PC-9 (cell line): ENCODE results near the gene TIAM2. TPM values are rescaled to one million over a fixed set of nuclear protein-coding genes. Genes with fewer than 3 reads are reported as not detected.

ENCODE experiments used
- BruUV-seq: library from RNA; stranded (reverse); fragments of 400-500 nt; replicated peaks from 2 replicates; lab custom pipeline; 2021; lab: Mats Ljungman, UMichigan
- CTCF ChIA-PET: fragments of 300-600 bp; sonication (Branson Sonifier 250); formaldehyde crosslinking; loops from one replicate; lab custom pipeline; 2022; ENCODE audit warnings: antibody characterized with exemption; lab: Charles Lee
- POLR2A ChIA-PET: fragments of 300-600 bp; sonication (Branson Sonifier 250); formaldehyde crosslinking; loops from one replicate; lab custom pipeline; 2022; ENCODE audit warnings: antibody characterized with exemption; ENCODE audit not compliant: unreplicated experiment; lab: Charles Lee
- DNase-seq, 2 experiments: peaks; one replicate each; pipeline versions ENCODE4 v3.0.0 to v3.0.0-alpha.2; 2015 to 2022; ENCODE audit warnings: mixed read lengths in 1 of 2
- H2AFZ ChIP-seq: fragments of 200-600 bp; sonication (generic); 2 replicates; pipeline ENCODE4 v1.8.1; 2017; ENCODE audit warnings: antibody characterized with exemption
- H3F3A ChIP-seq: fragments of 200-600 bp; sonication (generic); 2 replicates; pipeline ENCODE4 v1.8.1; 2017; ENCODE audit warnings: antibody characterized with exemption, mild to moderate bottlenecking, low read depth; ENCODE audit not compliant: insufficient read depth
- H3K27ac ChIP-seq: fragments of 200-600 bp; sonication (generic); 2 replicates; pipeline ENCODE4 v1.6.1; 2016; ENCODE audit warnings: mixed run types
- H3K27me3 ChIP-seq: fragments of 200-600 bp; sonication (generic); 2 replicates; pipeline ENCODE4 v1.6.1; 2016; ENCODE audit warnings: low read depth, mixed run types; ENCODE audit not compliant: insufficient read depth
- H3K36me3 ChIP-seq: fragments of 200-600 bp; sonication (generic); 2 replicates; pipeline ENCODE4 v1.6.1; 2016; ENCODE audit warnings: low read depth, mixed run types
- H3K4me1 ChIP-seq: fragments of 200-600 bp; sonication (generic); replicated peaks from 2 replicates; pipeline ENCODE4 v1.6.1; 2016; ENCODE audit warnings: mixed run types; ENCODE audit not compliant: insufficient read depth
- H3K4me2 ChIP-seq: fragments of 200-600 bp; sonication (generic); 2 replicates; pipeline ENCODE4 v1.6.1; 2017; ENCODE audit warnings: mixed run types
- H3K4me3 ChIP-seq: fragments of 200-600 bp; sonication (generic); 2 replicates; pipeline ENCODE4 v1.6.1; 2016; ENCODE audit warnings: mixed run types
- H3K79me2 ChIP-seq: fragments of 200-600 bp; sonication (generic); 2 replicates; pipeline ENCODE4 v1.6.1; 2017; ENCODE audit warnings: low read depth, mixed run types
- H3K9me2 ChIP-seq: fragments of 200-600 bp; sonication (generic); 2 replicates; pipeline ENCODE4 v1.8.1; 2017; ENCODE audit warnings: mild to moderate bottlenecking; ENCODE audit not compliant: insufficient read depth
- H3K9me3 ChIP-seq: fragments of 200-600 bp; sonication (generic); 2 replicates; pipeline ENCODE4 v1.8.1; 2016; ENCODE audit warnings: low read depth; ENCODE audit not compliant: insufficient read depth
- H4K20me1 ChIP-seq: fragments of 200-600 bp; sonication (generic); 2 replicates; pipeline ENCODE4 v1.8.1; 2017; ENCODE audit not compliant: insufficient read depth
- EZH2 ChIP-seq: fragments of 200-600 bp; sonication (generic); IDR thresholded peaks from 2 replicates; pipeline ENCODE4 v1.8.0; 2017; ENCODE audit warnings: antibody characterized with exemption, low read depth
- intact Hi-C: fragments of 100-400 bp; cut with micrococcal nuclease; formaldehyde crosslinking; loops from one replicate; pipeline ENCODE4 v1.10.0; 2022; ENCODE audit not compliant: unreplicated experiment
- total RNA-seq: library from RNA; stranded (reverse); gene quantifications from 2 replicates; pipeline ENCODE4 v1.2.3, GENCODE V29; 2021
- TF ChIP-seq, protein P1 (sequence below): fragments of 200-600 bp; sonication (generic); conservative IDR thresholded peaks from 2 replicates; pipeline ENCODE4 v1.6.1; 2017; ENCODE audit warnings: mixed run types, antibody characterized with exemption, mild to moderate bottlenecking, moderate library complexity

TIAM2 gene
- total RNA-seq, 1 experiment from 2014 or later, result 11.4 TPM

DNA sequence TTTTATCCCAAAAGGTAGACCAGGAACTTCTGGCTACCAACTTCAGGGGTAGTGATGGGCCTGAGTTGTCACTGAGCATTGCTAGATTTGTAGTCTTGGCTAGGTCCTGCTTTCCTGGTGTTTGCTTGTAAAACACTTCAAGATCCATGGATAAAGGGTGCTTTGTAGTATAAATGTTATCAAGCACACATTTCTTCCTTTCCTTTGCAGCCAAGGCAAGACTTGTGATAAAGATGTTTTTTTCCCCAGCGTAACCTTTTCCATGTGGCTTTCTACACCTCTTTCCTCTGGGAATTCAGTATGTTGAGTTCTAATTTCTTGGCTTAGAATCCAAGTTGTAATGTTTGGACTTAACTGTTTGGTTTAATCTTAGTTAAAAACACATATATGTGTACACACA lies 145.9 kb downstream of the TIAM2 start:
- Histone ChIP-seq H3K9me2 (no peaks in the 10 kb centered on the region), H4K20me1 (no peaks in the 10 kb centered on the region), H3K27me3 (no peaks in the 10 kb centered on the region), H3K27ac (no peak overlapping the region), H3K9me3 (no peaks in the 10 kb centered on the region), H3K79me2 (no peaks in the 10 kb centered on the region), H3K4me3 (no peak overlapping the region), H3K36me3 (no peaks in the 10 kb centered on the region), H3K4me2 (no peak overlapping the region), H2AFZ (no peak overlapping the region), H3F3A (no peaks in the 10 kb centered on the region), H3K4me1 (no peaks in the 10 kb centered on the region)
- BruUV-seq, result no TSS peak
- no peak for DNase-seq
- TF ChIP-seq, protein P1, sequence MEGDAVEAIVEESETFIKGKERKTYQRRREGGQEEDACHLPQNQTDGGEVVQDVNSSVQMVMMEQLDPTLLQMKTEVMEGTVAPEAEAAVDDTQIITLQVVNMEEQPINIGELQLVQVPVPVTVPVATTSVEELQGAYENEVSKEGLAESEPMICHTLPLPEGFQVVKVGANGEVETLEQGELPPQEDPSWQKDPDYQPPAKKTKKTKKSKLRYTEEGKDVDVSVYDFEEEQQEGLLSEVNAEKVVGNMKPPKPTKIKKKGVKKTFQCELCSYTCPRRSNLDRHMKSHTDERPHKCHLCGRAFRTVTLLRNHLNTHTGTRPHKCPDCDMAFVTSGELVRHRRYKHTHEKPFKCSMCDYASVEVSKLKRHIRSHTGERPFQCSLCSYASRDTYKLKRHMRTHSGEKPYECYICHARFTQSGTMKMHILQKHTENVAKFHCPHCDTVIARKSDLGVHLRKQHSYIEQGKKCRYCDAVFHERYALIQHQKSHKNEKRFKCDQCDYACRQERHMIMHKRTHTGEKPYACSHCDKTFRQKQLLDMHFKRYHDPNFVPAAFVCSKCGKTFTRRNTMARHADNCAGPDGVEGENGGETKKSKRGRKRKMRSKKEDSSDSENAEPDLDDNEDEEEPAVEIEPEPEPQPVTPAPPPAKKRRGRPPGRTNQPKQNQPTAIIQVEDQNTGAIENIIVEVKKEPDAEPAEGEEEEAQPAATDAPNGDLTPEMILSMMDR, result no peak
- TF ChIP-seq EZH2, result no peak
- ChIA-PET CTCF (no interaction called here), POLR2A (no interaction called here)
- intact Hi-C loops, result no loop called here

DNA sequence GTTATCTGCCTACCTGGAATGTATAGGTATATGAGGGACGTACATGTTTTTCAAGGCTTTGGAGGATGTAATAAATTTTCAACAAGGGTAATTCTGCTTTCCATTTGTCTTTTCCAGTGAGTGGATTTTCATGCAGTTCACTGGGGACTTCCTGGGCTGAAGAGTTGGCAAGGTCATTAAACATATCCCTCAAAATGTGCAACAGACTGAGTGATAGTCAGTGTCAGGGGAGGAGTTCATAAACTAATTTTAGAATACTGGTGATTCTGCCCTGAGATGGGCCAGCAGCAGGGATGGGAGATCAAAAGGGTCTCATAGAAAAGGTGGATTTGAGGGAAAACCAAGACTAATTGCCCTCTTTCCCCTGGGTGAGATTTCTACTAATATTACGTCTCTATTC lies 146.4 kb downstream of the TIAM2 start:
- Histone ChIP-seq H2AFZ (no peak overlapping the region), H3K9me2 (no peaks in the 10 kb centered on the region), H4K20me1 (no peaks in the 10 kb centered on the region), H3K27ac (no peak overlapping the region), H3K4me1 (no peaks in the 10 kb centered on the region), H3K4me3 (no peak overlapping the region), H3K4me2 (no peak overlapping the region), H3K27me3 (no peaks in the 10 kb centered on the region), H3K79me2 (no peaks in the 10 kb centered on the region), H3F3A (no peaks in the 10 kb centered on the region), H3K9me3 (no peaks in the 10 kb centered on the region), H3K36me3 (no peaks in the 10 kb centered on the region)
- POLR2A ChIA-PET, result no interaction called here
- CTCF ChIA-PET, result no interaction called here
- intact Hi-C loops, result no loop called here
- TF ChIP-seq, protein P1, result no peak
- no peak for TF ChIP-seq EZH2
- DNase-seq, result no peak
- no TSS peak for BruUV-seq

DNA sequence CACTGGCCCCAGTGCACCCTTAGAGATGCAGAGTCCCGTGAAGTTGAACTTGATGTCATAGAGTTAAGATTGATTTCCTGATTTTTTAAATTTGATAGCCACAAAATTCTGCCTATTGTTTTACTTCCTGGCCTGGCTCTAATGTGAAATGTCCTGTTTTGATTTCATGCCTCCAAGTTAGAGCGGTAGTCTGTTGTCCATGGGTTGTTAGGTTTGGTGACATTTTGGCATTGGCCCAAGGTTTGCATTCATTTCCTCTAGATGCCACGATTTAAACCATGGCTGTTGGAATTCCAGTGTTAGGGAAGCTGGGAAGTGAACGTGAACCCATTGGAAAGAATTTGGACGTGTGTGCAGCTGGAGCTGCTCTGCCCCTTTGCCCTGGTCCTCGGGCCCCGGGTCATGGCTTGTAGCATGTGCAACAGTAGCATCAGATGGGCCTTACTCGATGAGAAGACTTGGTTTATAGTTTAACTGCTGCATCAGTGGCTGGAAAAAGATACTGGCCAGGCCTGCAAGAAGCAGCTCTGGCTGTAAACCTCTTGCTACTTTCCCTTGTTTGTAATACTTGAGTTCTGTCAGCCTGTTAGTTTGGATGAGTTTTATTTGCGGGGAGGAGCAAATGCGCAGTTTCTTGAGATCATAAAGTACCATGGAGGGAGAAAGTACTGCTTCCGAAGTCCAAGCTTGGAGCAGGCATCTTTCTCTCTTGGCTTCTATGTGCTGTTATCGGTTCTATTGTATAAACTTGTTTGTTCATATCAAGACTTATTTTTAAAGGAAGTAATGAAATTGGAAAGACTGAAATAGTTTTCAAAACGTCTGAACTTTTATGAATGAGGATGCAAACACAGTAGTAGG lies 147.3 kb downstream of the TIAM2 start:
- Histone ChIP-seq H3F3A (no peaks in the 10 kb centered on the region), H3K4me3 (no peak overlapping the region), H2AFZ (no peak overlapping the region), H3K4me2 (no peak overlapping the region), H3K4me1 (no peaks in the 10 kb centered on the region), H3K27ac (no peak overlapping the region), H3K9me2 (no peaks in the 10 kb centered on the region), H3K27me3 (no peaks in the 10 kb centered on the region), H3K36me3 (no peaks in the 10 kb centered on the region), H3K9me3 (no peaks in the 10 kb centered on the region), H4K20me1 (no peaks in the 10 kb centered on the region), H3K79me2 (no peaks in the 10 kb centered on the region)
- BruUV-seq, result no TSS peak
- CTCF ChIA-PET, result no interaction called here
- TF ChIP-seq EZH2, result no peak
- TF ChIP-seq, protein P1, result no peak
- POLR2A ChIA-PET, result no interaction called here
- DNase-seq, result no peak
- intact Hi-C loops, result loop anchor here (2.0 kb wide), 1 partner anchor 16 kb away; no protein-coding TSS in a partner anchor
